GM12892 (cell line): ENCODE measurements around the gene COX10.
"Not testable (repeated sequence)": the region's sequence is repeated elsewhere in the genome, so short reads cannot be mapped to it uniquely, and the experiment has no call there.

Experiments used
- POLR2A ChIP-seq: IDR thresholded peaks from 2 replicates; pipeline ENCODE4 v1.6.1; 2011; ENCODE audit warnings: low read depth, low read length, control low read depth
- TAF1 ChIP-seq: IDR thresholded peaks from 2 replicates; pipeline ENCODE4 v1.6.1; 2011; ENCODE audit warnings: low read depth, mild to moderate bottlenecking, control low read depth, low read length, borderline replicate concordance

DNA sequence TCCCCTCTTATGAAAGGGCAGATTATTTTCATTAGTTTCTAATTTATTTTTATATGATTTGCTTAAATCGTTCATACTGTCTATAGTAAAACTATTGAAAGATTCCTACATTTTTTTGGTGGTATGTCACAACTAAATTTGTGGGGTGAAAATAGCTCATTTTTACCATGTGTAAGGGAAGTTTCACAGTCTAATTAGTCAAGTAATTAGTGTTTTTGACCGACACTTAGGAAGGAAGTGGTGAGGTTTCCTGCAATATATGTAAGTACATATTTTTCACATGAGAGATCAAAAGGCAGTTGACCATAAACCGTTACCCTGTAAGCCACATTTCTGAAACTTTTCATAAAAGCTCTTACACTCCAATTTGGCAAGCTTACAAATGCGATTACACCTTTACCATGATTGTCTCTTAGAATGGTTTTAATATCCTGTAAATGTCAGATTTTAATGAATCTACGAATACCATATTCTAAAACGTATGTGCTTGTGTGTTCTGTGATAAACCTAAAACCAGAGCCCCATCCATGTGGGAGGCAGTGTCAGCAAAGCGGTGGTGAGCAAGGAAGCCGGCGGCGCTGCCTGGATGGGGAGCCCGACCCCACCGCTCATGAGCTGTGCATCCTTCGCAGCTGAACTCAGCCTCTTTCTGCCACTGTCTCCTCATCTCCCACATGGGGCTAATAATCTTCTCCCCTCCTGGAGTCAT, 123.5 kb downstream of the COX10 start:
- TF ChIP-seq TAF1, POLR2A: not testable (repeated sequence)
